Astrocyte of the cerebellum (primary cell): ENCODE results near the gene RNF26.
A peak's percentile ranks its signal among the peaks of the same experiment; 100 is the strongest.

Source experiments
- DNase-seq: peaks from one replicate; pipeline ENCODE4 v3.0.0-alpha.2; 2011; ENCODE audit warnings: low read depth
- H3K4me3 ChIP-seq: 2 replicates; pipeline ENCODE4 v1.5.1; 2011; ENCODE audit warnings: mild to moderate bottlenecking, low read depth, low read length, moderate library complexity
- in situ Hi-C: cut with HindIII; loops from 2 replicates; pipeline ENCODE4 v1.10.0; 2017; ENCODE audit warnings: low sequenced_read_pairs
- TF ChIP-seq, protein P1 (sequence below): IDR thresholded peaks from 2 replicates; pipeline ENCODE4 v1.5.1; 2012; ENCODE audit warnings: low read length, low read depth, moderate library complexity, mild to moderate bottlenecking; ENCODE audit errors: missing control alignments

The RNF26 gene

DNA sequence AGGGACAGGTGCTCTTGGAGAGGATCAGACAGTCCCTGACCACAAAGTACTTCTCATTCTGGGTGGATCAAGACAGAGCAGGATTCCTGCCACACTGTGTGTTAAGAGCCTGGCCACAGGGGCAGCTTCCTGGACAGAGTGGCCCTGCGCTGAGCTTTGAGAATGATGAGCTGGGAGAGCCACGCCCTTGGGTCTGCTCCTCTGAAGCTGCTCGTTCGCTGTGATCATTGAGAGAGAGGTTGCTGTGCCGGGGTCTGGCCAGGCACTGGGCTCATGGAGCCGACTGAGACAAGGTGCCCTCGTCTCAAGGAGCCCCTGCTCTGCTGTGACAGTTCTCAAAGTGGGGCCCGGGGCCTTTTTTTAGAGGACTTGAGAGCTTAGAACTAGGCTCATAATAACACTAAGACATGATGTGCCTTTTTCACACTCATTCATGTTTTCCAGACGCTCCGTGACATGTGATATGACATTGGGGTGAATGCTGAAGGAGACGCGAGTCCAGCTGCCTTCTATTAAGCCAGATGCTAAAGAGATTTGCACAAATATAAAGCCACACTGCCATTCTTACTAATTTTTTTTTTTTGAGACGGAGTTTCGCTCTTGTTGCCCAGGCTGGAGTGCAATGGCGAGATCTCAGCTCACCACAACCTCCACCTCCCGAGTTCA lies 13.7 kb downstream of the RNF26 start:
- DNase-seq: no peak
- TF ChIP-seq, protein P1, sequence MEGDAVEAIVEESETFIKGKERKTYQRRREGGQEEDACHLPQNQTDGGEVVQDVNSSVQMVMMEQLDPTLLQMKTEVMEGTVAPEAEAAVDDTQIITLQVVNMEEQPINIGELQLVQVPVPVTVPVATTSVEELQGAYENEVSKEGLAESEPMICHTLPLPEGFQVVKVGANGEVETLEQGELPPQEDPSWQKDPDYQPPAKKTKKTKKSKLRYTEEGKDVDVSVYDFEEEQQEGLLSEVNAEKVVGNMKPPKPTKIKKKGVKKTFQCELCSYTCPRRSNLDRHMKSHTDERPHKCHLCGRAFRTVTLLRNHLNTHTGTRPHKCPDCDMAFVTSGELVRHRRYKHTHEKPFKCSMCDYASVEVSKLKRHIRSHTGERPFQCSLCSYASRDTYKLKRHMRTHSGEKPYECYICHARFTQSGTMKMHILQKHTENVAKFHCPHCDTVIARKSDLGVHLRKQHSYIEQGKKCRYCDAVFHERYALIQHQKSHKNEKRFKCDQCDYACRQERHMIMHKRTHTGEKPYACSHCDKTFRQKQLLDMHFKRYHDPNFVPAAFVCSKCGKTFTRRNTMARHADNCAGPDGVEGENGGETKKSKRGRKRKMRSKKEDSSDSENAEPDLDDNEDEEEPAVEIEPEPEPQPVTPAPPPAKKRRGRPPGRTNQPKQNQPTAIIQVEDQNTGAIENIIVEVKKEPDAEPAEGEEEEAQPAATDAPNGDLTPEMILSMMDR: no peak
- in situ Hi-C loops: no loop called here
- H3K4me3 ChIP-seq: no peak overlapping the region

DNA sequence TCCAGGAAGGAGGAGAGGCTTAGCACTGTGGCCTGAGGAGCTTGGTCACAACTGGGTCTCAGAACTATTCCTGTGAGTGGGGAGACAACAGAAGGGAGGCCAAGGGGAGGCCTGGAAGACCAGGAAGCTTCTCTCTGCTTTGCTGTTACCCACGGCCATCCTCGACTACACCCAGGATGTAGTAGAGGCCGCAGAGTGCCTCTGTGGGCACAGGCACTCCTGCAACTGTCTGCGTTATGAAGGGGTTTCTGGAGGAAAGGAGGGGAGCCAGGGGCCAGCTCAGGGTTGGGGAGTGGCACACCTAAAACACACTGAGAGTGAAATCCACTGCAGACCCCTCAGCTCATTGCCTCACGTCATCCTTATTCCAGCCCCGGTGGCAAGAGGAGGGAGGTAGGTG lies 16.0 kb downstream of the RNF26 start:
- TF ChIP-seq, protein P1: no peak
- no peak for DNase-seq
- in situ Hi-C loops: loop anchor here (5.0 to 25.0 kb wide), 2 partner anchors 77 to 362 kb away; no protein-coding TSS in a partner anchor
- H3K4me3 ChIP-seq: no peak overlapping the region

DNA sequence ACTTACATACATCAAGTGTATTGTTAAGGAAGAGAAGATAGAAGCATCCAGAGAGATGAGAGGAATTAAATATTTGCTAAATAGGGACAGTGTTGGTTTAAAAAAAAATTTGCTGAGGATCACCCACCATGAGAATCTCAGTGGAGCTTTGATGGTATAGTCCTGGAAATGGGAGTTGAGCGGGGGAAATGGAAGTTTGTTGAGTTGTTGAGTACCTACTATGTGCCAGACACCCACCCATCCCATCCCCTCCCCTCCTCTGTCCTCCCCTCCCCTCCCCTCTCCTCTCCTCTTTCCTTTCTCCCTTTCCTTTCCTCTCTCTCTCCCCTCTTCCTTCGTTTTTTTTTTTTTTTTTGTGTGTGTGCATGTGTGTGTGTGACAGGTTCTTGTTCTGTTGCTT lies 16.9 kb downstream of the RNF26 start:
- TF ChIP-seq, protein P1: no peak
- no peak overlapping the region for H3K4me3 ChIP-seq
- in situ Hi-C loops: loop anchor here (5.0 to 25.0 kb wide), 2 partner anchors 76 to 361 kb away; no protein-coding TSS in a partner anchor
- DNase-seq: no peak

- TF ChIP-seq, protein P1: no peak
- no peak for DNase-seq
- no peak overlapping the region for H3K4me3 ChIP-seq
- in situ Hi-C loops: loop anchor here (5.0 to 25.0 kb wide), 2 partner anchors 74 to 359 kb away; no protein-coding TSS in a partner anchor
Observed at GRCh38 chr11:119352857-119353260, 18.5 kb downstream of the RNF26 start.

- in situ Hi-C loops: loop anchor here (25.0 kb wide), 1 partner anchor 357 kb away; no protein-coding TSS in a partner anchor
- no peak for DNase-seq
- TF ChIP-seq, protein P1: no peak
- H3K4me3 ChIP-seq: no peak overlapping the region
Observed at GRCh38 chr11:119355091-119355843, 20.9 kb downstream of the RNF26 start.

- in situ Hi-C loops: loop anchor here (25.0 kb wide), 1 partner anchor 356 kb away; no protein-coding TSS in a partner anchor
- TF ChIP-seq, protein P1: peak; percentile 81
- no peak for DNase-seq
- H3K4me3 ChIP-seq: peak overlapping the region; percentile 53
Observed at GRCh38 chr11:119356349-119357031, 22.2 kb downstream of the RNF26 start.
